ENCODE data around the gene RNASE8.

The RNASE8 gene

DNA sequence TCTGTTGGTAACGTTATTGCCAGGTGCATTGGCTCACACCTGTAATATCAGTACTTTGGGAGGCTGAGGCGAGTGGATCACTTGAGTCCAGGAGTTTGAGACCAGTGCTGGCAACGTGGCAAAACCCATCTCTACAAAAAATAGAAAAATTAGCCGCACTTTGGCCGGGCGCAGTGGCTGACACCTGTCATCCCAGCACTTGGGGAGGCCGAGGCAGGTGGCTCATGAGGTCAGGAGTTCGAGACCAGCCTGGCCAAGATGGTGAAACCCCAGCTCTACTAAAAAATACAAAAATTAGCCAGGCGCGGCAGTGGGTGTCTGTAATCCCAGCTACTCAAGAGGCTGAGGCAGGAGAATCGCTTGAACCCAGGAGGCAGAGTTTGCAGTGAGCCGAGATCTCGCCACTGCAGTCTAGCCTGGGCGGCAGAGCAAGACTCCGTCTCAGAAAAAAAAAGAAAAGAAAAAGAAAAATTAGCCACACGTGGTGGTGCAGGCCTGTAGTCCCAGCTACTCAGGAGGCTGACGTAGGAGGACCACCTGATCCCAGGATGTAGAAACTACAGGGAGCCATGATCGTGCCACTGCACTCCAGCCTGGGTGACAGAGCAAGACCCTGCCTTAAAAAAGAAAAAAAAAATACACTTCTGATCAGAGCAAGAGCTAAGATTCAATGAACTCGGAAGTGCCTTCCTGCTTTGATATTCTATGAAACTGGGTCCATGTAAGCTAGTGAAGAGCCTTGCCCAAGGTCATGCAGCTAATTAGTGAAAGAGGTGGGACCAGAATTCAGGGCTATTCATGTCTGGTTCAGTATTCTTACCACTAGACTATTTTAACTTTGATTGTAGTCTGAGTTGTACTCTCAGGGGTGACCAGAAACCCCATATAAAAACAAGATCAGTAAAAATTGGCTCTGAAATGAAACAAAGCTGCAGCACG is 4.2 kb upstream of the RNASE8 start:
- DNase-seq (ENCODE audit: low read depth) = no peak

DNA sequence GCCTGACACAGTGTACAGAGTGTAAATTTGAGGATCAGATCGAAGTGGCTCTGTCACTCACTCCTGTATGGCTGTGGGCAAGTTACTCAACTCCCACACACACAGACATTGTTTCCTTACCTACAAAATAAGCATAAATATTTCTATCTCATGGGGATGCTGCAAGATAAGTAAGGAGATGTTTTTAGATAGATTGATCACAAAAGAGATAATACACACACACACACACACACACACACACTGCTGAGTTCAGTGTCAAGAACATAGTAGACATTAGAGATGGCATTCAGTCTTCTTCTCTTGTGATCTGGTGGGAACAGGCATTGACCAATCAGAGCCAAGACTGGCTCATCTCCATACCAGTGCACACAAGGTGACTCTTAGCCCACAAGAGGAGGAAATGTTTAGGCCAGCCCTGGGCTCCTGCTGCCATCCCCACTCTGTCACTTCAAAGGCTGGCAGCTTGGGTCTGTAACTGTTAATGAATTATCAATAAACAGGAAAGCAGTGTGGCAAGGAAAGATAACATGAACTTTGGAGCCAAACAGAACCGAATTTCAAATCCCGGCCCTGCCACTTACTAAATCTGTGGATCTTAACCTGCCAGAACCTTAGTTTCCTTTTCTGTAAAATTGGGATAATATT is 3.4 kb upstream of the RNASE8 start:
- no peak for DNase-seq (ENCODE audit: low read depth)

DNA sequence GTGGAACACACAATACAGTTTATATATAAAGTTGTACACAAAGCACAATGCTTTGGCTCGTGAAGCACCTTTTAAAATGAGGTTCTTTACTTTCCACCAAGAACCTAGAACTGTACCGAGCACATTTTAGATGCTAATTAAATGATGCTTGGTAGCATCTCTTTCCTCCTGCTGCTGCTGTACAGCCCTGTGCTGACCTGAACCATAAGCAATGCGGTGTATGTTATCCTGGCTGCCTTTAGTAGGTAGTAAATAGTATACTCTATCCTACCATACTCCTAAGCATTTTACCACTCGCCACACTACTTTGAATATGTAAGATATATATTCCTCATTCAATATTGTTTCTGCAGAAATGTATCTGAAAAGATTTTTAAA is 2.9 kb upstream of the RNASE8 start:
- no peak for DNase-seq (ENCODE audit: low read depth)

- DNase-seq (ENCODE audit: low read depth) = no peak
Observed at GRCh38 chr14:21055432-21056117, 2.0 kb upstream of the RNASE8 start.

- no peak for DNase-seq (ENCODE audit: low read depth)
Observed at GRCh38 chr14:21056520-21057163, 980 bp upstream of the RNASE8 start.

GRCh38 chr14:21058903-21059302 is 1.3 kb downstream of the RNASE8 start:
- no peak for DNase-seq (ENCODE audit: low read depth)

DNA sequence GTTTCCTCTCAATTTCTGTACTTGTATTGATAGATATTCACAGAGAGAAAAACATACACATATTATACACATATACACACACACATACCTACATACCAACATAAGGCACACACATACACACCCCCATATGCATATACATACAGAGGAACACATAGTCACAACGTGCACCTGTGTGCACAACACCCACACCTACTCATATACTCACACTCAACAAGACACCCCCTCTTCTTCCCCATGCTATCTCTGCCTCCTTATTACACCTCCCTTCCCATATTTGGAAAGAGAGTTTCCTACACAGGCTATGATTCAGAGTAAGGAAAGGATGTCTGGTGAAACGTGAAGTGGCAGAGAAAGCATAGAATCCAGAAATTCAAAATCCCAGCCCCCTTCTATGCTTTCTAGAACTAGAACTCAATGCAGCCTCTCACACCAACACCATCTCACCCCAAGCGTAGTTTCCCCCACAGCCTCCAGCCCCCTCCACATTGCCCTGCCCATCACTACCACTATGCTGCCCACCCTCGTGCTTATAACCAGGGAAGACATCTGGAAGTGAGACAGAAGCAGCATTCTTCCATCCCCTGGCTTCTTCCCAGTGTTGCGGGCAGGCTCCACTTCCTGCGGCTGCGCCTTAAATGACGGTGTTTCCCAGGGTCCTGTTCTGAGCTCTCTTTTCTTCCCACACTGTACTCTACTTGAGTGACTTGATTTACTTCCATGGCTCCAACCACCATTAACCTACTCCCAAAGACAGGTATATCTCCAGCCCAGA is 2.4 kb downstream of the RNASE8 start:
- DNase-seq (ENCODE audit: low read depth) = no peak

- no peak for DNase-seq (ENCODE audit: low read depth)
Observed at GRCh38 chr14:21060614-21061346, 3.2 kb downstream of the RNASE8 start.

DNA sequence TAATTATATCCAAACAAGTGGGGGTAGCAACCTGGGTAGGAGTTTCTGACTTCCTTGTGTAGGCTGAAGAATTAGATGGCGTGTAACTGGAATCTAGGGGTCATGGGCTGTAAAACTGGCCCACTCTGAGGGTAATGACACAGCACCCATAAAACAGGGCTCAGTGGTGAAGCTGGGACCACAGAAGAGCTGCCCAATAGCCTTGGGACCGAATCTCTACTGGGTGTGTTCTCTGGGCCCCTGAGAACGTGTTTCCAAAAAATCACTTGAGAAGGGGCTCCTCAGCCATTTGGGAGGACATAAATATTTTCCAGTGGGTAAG is 3.7 kb downstream of the RNASE8 start:
- DNase-seq (ENCODE audit: low read depth) = no peak

- DNase-seq (ENCODE audit: low read depth) = no peak
Observed at GRCh38 chr14:21063479-21063878, 5.9 kb downstream of the RNASE8 start.

GRCh38 chr14:21066882-21067502 is 9.4 kb downstream of the RNASE8 start:
- no peak for DNase-seq (ENCODE audit: low read depth)

DNA sequence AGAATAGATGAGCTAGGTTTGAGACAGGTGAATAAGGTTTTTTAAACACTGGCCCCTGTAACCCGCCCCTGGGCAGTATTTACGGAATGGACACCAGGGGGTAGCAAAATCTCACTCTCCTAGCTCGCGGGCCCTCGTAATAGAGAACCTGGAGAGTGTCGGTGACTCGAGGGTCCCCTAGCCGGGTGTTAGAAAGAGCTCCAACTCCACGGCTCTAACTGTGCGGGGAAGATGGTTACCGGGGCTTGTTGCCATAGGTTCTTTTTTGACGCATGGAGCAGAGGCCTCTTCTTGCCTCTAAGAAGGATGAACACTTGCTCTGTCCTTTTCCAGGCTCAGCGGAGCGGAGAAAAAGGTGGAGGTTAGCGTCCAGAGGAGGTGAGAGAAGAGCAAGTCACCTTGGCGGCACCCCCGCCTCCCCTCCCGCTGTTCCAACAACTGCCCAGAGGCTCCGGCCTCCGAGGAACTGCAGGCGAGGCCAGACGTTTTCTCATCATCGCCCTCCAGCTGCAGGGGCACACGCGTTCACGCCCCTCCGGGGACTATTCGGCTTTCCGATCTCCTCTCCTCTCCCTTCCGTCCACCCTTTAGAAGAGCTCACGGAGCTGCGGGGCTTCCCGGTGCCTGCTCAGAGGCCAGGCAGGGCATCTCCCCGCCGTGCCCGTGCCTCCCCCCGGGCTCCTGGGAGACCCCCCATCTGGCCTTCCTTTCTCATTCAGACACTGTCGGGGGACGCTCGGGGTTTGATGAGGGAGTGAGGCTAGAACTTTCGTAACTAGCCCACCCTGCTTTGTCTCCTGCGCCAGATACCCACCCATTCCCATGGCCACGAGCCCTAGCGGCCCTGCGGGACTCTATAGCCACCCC is 11.1 kb downstream of the RNASE8 start:
- no peak for DNase-seq (ENCODE audit: low read depth)

DNA sequence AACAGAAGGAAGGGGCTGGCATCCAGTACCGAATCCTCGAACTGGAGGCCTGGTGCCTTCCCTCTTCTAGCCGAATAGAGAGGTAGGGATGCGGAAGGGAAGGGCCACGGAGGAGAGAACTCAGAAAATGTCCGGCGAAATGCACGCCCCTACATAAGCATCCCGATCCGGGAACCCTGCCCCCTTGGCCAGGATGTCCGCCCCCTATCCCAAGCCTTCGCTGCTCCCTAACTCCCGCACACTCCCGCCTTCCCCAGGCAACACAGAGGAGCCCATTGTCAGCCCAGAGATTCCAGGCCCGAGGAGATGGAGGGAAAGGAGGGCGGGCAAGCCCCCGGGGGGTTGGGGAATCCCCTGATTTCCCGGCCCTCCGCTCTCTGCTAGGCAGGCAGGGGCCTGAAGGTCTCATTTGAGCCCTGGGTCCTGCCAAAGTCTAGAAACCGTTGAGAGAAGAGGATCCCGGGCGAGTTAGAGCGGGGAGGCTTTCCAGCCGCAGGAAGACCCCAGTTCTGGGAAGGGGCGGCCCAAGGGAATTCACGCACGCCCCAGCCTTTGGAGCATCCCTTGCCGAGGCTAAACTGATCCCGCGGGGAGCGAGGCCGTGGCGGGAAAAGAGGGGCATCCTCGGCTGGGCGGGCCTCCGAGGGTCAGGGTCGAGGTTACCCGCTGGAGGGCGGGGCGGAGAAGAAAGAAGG is 11.9 kb downstream of the RNASE8 start:
- DNase-seq (ENCODE audit: low read depth) = no peak

GRCh38 chr14:21070083-21070609 is 12.5 kb downstream of the RNASE8 start, which contains the start of gene ARHGEF40:
Gene ARHGEF40, plus strand, starts transcription at chr14:21070304. Its CDS starts 93 bp downstream, at chr14:21070397.
- no peak for DNase-seq (ENCODE audit: low read depth)

GRCh38 chr14:21070610-21071224 is 13.1 kb downstream of the RNASE8 start:
- DNase-seq (ENCODE audit: low read depth) = no peak

DNA sequence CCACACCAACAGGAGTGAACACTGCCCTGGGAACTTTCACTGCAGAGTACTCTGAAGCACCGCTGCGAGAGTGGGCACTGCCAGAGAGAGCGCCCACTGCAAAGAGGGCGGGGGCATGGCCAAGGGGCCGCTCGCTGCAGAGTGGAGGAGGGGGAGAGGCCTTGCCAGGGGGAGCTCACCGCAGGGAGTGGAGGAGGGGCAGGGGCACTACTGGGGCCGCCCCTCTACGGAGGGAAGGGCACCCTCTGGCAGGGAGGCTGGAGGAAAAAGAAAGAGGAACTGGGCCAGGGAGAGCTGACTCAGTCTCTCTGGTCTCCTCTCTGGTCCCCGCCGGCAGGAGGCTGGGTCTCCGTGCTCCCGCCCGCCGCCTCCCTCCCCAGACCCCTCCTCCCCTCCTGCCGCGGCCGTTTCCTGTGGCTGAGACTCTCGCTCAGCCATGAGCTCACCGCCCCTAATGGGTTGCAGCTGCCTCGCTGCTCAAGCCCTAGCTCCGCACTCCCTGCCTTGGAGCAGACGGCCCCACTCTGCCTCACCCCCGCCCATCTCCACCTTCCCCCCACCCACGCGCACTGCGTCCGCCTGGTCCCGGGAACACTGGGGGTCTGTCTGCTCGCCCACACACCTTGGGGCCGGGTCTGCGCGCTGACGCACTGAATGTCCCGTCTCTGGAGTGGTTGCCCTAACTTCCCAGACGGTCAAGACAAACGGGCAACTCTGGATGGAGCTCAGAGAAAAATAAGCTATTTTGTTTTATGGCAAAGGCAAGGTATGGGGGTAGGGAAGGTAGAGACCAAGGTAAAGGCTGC is 13.8 kb downstream of the RNASE8 start:
- DNase-seq (ENCODE audit: low read depth) = no peak

DNA sequence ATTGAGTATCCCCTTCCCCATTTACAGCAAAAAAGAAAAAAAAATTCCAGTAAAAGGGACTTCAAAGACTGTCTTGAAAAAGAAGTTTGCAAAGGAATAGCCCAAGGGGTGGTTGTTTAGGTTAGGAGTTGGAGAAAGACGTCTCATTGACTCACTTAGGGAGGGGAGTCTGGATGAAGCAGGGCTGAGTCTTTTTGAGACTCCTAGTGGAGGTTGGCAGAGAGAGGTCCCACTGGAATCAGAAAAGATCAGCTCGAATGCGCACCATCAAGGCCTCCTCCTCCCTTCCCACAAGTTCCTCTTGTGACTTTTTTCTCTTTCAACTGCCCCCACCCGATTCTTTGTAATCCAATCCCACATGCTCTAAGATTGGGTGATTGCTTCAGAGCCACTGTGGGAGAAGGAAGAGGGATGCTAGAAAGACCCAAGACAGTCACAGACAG is 14.4 kb downstream of the RNASE8 start:
- DNase-seq (ENCODE audit: low read depth) = no peak
